ENCODE results near the gene NXPH2. TPM values are rescaled to one million over a fixed set of nuclear protein-coding genes. Genes with fewer than 3 reads are reported as not detected.

NXPH2 gene
- total and polyA plus RNA-seq, 2 of the 13 experiments (the other 11 are each of a cell fraction or from before 2014, with no cell fraction given) = not detected

DNA sequence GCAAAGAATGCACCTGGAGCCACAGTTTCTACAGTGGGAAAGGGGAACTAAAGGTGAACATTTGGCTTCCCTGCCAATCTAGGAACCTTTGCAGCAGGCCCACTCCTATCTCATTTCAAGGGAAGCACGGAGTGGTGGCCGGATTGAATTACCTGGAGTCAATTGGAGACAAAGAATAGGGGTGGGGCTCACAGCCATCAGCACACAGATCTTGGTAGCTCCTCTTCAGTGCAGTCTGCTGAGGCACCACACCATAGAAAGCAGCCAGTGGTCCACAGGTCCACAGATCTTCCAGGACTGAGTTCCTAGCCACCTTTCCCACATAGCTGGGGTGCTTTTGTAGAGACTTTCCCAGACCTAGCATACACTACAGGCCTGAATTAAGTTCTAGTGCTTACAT is 43.5 kb upstream of the NXPH2 start:
- H3K9ac ChIP-seq (ENCODE audit: insufficient read depth, low read depth, low read length) = no peak overlapping the region
- WGBS (ENCODE audit: low lambda C conversion rate) = 0% methylated on average over 2 of the region's 2 CpGs
- DNase-seq (ENCODE audit: low spot score) (no peak), ATAC-seq (peak; percentile 48; the same call in 2 of the 3 replicates), FAIRE-seq (no peak)
- intact Hi-C loops (cut with micrococcal nuclease; ENCODE audit: unreplicated experiment) = no loop called here
- no peaks in the 10 kb centered on the region for H3K27me3 ChIP-seq (ENCODE audit: control insufficient read depth in 1 of 2, insufficient read depth in 2 of 2, low read length in 2 of 2)
- no peak overlapping the region for H3K4me3 ChIP-seq (replicated peaks in 1 of 3; ENCODE audit: insufficient read depth in 1 of 3, low read depth in 2 of 3, low read length in 3 of 3)
- no peak for TF ChIP-seq AGO2 (optimal IDR thresholded peaks at IDR 0.05; ENCODE audit: low read depth, low read length)
- no peak for TF ChIP-seq EHMT2 (IDR thresholded peaks at IDR 0.05; ENCODE audit: borderline replicate concordance, low read depth, low read length)
- TF ChIP-seq, protein P1, sequence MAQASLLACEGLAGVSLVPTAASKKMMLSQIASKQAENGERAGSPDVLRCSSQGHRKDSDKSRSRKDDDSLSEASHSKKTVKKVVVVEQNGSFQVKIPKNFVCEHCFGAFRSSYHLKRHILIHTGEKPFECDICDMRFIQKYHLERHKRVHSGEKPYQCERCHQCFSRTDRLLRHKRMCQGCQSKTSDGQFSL (CRISPR knock-in tag; IDR thresholded peaks at IDR 0.05) = no peak
- no peak for TF ChIP-seq SMARCE1 (IDR thresholded peaks at IDR 0.05; ENCODE audit: borderline replicate concordance)
- no peak for TF ChIP-seq ZNF839 (CRISPR knock-in tag; IDR thresholded peaks at IDR 0.05; ENCODE audit: borderline replicate concordance)
- TF ChIP-seq, protein P2, sequence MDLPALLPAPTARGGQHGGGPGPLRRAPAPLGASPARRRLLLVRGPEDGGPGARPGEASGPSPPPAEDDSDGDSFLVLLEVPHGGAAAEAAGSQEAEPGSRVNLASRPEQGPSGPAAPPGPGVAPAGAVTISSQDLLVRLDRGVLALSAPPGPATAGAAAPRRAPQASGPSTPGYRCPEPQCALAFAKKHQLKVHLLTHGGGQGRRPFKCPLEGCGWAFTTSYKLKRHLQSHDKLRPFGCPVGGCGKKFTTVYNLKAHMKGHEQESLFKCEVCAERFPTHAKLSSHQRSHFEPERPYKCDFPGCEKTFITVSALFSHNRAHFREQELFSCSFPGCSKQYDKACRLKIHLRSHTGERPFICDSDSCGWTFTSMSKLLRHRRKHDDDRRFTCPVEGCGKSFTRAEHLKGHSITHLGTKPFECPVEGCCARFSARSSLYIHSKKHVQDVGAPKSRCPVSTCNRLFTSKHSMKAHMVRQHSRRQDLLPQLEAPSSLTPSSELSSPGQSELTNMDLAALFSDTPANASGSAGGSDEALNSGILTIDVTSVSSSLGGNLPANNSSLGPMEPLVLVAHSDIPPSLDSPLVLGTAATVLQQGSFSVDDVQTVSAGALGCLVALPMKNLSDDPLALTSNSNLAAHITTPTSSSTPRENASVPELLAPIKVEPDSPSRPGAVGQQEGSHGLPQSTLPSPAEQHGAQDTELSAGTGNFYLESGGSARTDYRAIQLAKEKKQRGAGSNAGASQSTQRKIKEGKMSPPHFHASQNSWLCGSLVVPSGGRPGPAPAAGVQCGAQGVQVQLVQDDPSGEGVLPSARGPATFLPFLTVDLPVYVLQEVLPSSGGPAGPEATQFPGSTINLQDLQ (CRISPR knock-in tag; IDR thresholded peaks at IDR 0.05) = no peak
- TF ChIP-seq, protein P3, sequence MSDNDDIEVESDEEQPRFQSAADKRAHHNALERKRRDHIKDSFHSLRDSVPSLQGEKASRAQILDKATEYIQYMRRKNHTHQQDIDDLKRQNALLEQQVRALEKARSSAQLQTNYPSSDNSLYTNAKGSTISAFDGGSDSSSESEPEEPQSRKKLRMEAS (IDR thresholded peaks at IDR 0.05) = no peak
- TF ChIP-seq, protein P4, sequence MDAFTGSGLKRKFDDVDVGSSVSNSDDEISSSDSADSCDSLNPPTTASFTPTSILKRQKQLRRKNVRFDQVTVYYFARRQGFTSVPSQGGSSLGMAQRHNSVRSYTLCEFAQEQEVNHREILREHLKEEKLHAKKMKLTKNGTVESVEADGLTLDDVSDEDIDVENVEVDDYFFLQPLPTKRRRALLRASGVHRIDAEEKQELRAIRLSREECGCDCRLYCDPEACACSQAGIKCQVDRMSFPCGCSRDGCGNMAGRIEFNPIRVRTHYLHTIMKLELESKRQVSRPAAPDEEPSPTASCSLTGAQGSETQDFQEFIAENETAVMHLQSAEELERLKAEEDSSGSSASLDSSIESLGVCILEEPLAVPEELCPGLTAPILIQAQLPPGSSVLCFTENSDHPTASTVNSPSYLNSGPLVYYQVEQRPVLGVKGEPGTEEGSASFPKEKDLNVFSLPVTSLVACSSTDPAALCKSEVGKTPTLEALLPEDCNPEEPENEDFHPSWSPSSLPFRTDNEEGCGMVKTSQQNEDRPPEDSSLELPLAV (CRISPR knock-in tag; conservative IDR thresholded peaks at IDR 0.05; ENCODE audit: low read depth) = no peak
- H4K20me1 ChIP-seq (ENCODE audit: insufficient read depth, low read length) = no peaks in the 10 kb centered on the region; the same call in 1 of the 2 replicates
- no peaks in the 10 kb centered on the region for H3K36me3 ChIP-seq (replicated peaks in 1 of 2; ENCODE audit: control insufficient read depth in 1 of 2, insufficient read depth in 2 of 2, low read length in 2 of 2)
- no peaks in the 10 kb centered on the region for H3K9me3 ChIP-seq (ENCODE audit: low read length)
- CTCF ChIA-PET (ENCODE audit: low intra/inter-chr PET ratio, low total read pairs) = no interaction called here
- in situ Hi-C loops (cut with HindIII; ENCODE audit: extremely low pct_ligation_motif_present, low pct_unique_long_range_greater_than_20kb) = no loop called here
- H3K4me1 ChIP-seq (ENCODE audit: insufficient read depth, low read length) = no peaks in the 10 kb centered on the region
- no peaks in the 10 kb centered on the region for H3K79me2 ChIP-seq (ENCODE audit: insufficient read depth, low read length)
- H2AFZ ChIP-seq (ENCODE audit: low read length) = no peak overlapping the region
- BruUV-seq (replicated peaks) = no TSS peak
- POLR2A ChIA-PET = no interaction called here
- no peak overlapping the region for H3K27ac ChIP-seq (ENCODE audit: extremely low read length, insufficient read depth, low read length)
- no peak overlapping the region for H3K4me2 ChIP-seq (ENCODE audit: low read depth, low read length)

All from HepG2 (cell line).